Colonic mucosa (tissue), 4 donors: Measurements from ENCODE around the gene KIF1A. TPM values are rescaled to one million over a fixed set of nuclear protein-coding genes. Genes with fewer than 3 reads are reported as not detected.

Experiments
- DNase-seq: peaks from one replicate; pipeline ENCODE4 v3.0.0-alpha.2; 2020
- H3K27ac ChIP-seq: fragments of 200-600 bp; one replicate; pipeline ENCODE4 v1.8.0; 2021
- H3K27me3 ChIP-seq: fragments of 200-600 bp; one replicate; pipeline ENCODE4 v1.8.0; 2021
- H3K36me3 ChIP-seq: fragments of 200-600 bp; one replicate; pipeline ENCODE4 v1.8.0; 2021
- H3K4me1 ChIP-seq: fragments of 200-600 bp; one replicate; pipeline ENCODE4 v1.8.0; 2021; ENCODE audit warnings: mild to moderate bottlenecking
- H3K4me3 ChIP-seq: fragments of 200-600 bp; one replicate; pipeline ENCODE4 v1.8.0; 2021
- H3K9ac ChIP-seq, 2 donors: one replicate each; pipeline ENCODE4 v1.7.0; 2013; ENCODE audit warnings: control low read depth in 2 of 2, low read depth in 2 of 2, low read length in 2 of 2
- H3K9me3 ChIP-seq: fragments of 200-600 bp; one replicate; pipeline ENCODE4 v1.8.0; 2021
- intact Hi-C: fragments of 100-400 bp; cut with DNase I; formaldehyde crosslinking; loops from one replicate; pipeline ENCODE4 v1.14.1; 2022
- total RNA-seq, 2 donors: library from RNA; stranded (reverse); fragmentation: NEBNext Ultra II Directional in 1 of 2; extraction: Animal tissue kit (Norgen Biotek cat#: 25700) in 1 of 2; gene quantifications; one replicate each; pipeline ENCODE4 v1.2.1, GENCODE V29; 2021
- TF ChIP-seq, protein P1 (sequence below): fragments of 200-600 bp; IDR thresholded peaks from one replicate; pipeline ENCODE4 v1.8.0; 2022; ENCODE audit warnings: antibody characterized with exemption, mild to moderate bottlenecking
- donor health status: healthy.
- donor health status: DM: no; HTN: no; CAD: no.
- donor health status: DM: no; HTN: no; CAD: no.

KIF1A gene
- total RNA-seq, 2 donors from 2014 or later: 1.9 to 4.3 TPM

DNA sequence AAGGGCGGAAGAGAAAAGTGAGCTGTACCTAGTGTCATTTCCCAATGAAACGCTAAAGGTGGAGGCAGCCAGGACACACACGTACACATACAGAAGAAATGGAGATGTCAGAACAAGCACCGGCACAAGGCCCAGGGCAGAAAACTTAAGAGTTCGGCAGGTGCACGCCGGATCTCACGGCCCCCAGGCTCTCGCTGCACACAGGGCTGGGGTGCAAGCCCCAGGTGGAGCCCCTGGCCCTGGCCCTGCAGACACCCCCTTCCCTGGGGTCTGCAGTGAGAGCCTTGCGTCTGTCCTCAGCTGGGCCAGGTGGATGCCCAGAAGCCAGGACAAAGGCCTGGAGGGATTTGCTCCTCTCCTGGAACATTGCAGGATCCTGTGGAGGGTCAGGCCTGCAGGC lies 91.7 kb downstream of the KIF1A start:
- intact Hi-C loops: no loop called here
- TF ChIP-seq, protein P1, sequence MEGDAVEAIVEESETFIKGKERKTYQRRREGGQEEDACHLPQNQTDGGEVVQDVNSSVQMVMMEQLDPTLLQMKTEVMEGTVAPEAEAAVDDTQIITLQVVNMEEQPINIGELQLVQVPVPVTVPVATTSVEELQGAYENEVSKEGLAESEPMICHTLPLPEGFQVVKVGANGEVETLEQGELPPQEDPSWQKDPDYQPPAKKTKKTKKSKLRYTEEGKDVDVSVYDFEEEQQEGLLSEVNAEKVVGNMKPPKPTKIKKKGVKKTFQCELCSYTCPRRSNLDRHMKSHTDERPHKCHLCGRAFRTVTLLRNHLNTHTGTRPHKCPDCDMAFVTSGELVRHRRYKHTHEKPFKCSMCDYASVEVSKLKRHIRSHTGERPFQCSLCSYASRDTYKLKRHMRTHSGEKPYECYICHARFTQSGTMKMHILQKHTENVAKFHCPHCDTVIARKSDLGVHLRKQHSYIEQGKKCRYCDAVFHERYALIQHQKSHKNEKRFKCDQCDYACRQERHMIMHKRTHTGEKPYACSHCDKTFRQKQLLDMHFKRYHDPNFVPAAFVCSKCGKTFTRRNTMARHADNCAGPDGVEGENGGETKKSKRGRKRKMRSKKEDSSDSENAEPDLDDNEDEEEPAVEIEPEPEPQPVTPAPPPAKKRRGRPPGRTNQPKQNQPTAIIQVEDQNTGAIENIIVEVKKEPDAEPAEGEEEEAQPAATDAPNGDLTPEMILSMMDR: no peak
- no peaks in the 10 kb centered on the region for H3K9me3 ChIP-seq
- H3K27me3 ChIP-seq: no peaks in the 10 kb centered on the region
- no peaks in the 10 kb centered on the region for H3K36me3 ChIP-seq
- H3K9ac ChIP-seq: no peak overlapping the region
- no peak for DNase-seq
- no peak overlapping the region for H3K4me3 ChIP-seq
- H3K4me1 ChIP-seq: no peaks in the 10 kb centered on the region
- H3K27ac ChIP-seq: no peak overlapping the region

DNA sequence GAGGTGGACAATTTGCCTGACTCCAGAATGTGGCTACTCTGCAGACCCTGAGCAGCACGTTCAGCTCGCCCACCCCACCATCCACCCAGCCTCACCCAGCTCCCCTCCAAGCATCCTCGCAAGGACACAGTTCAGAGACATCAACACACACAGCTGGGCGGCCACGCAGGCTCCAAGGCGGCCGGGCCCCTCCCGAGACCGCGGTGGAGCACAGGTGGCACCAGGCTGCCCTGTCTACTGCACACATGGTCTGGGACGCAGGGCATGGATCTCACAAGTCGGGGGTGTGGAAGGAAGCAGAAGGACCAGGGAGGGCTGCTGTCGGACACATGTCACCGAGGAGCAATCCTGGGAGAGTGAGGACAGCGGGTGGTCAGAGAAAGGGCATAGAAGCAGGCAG lies 92.1 kb downstream of the KIF1A start:
- Histone ChIP-seq H3K9ac (no peak overlapping the region), H3K9me3 (no peaks in the 10 kb centered on the region), H3K27ac (no peak overlapping the region), H3K4me1 (no peaks in the 10 kb centered on the region), H3K27me3 (no peaks in the 10 kb centered on the region), H3K4me3 (no peak overlapping the region), H3K36me3 (no peaks in the 10 kb centered on the region)
- TF ChIP-seq, protein P1: no peak
- intact Hi-C loops: no loop called here
- no peak for DNase-seq

DNA sequence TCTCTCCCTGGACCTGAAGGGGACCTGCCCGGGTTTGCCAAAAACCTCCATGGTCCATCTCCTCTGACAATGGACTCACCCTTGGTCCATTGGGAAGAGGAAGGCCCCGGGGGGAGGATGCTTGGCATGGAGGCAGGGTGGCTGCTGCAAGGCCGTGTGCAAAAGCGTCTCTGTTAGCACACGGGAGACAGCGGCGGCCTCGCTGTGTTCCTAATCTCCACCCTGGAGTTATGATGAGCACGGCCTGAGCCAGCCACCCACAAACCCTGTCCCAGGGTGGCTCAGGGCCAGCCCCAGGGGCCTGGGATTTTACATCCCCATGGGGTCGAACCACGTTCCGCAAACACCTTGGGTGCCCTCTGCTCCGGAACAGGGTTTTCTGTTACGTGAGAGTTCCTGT lies 92.6 kb downstream of the KIF1A start:
- Histone ChIP-seq H3K27ac (no peak overlapping the region), H3K4me1 (no peaks in the 10 kb centered on the region), H3K4me3 (no peak overlapping the region), H3K27me3 (no peaks in the 10 kb centered on the region), H3K9ac (no peak overlapping the region), H3K9me3 (no peaks in the 10 kb centered on the region), H3K36me3 (no peaks in the 10 kb centered on the region)
- intact Hi-C loops: no loop called here
- no peak for DNase-seq
- TF ChIP-seq, protein P1: no peak

DNA sequence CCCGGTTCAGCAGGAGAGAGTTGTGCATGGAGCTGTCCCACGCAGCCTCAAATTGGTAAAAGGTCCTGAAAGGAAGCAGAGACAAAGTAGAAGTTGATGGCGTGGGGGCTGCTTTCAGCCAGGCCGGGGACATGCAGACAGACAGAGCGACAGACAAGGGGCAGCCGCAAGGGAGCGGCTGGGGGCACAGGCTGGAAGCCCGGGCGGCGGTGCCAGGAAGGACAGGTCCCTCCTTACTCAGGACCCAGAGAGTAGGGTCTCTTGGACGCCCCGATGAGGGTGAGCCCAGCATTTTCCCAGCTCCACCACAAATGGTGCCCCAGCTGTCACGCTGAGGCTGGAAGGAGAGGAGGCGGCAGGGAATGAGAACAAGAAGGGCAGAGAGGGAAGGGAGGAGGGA lies 93.1 kb downstream of the KIF1A start:
- Histone ChIP-seq H3K36me3 (no peaks in the 10 kb centered on the region), H3K27ac (no peak overlapping the region), H3K4me3 (no peak overlapping the region), H3K27me3 (no peaks in the 10 kb centered on the region), H3K4me1 (no peaks in the 10 kb centered on the region), H3K9me3 (no peaks in the 10 kb centered on the region), H3K9ac (no peak overlapping the region)
- TF ChIP-seq, protein P1: no peak
- intact Hi-C loops: no loop called here
- no peak for DNase-seq

DNA sequence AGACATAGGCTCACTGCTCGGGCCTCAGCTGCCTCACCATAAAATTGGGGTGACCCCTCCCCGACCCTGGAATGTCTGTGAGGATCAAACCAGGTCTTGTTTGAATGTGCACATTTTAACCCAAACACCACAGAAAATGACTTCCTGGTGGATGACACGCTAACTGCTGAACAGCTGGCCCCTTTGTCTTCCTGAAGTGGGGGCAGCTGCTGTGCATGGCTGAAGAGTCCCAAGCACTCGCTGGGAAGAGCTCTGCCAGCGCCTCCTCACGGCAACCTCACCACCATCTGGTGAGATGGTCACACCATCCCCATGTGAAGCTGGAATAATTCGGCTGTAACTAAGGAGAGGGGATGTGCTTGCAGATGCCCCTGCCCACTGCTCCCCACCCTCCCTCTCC lies 94.3 kb downstream of the KIF1A start:
- Histone ChIP-seq H3K9me3 (no peaks in the 10 kb centered on the region), H3K36me3 (no peaks in the 10 kb centered on the region), H3K4me3 (no peak overlapping the region), H3K4me1 (no peaks in the 10 kb centered on the region), H3K27ac (no peak overlapping the region), H3K9ac (no peak overlapping the region), H3K27me3 (no peaks in the 10 kb centered on the region)
- TF ChIP-seq, protein P1: no peak
- no peak for DNase-seq
- intact Hi-C loops: no loop called here

DNA sequence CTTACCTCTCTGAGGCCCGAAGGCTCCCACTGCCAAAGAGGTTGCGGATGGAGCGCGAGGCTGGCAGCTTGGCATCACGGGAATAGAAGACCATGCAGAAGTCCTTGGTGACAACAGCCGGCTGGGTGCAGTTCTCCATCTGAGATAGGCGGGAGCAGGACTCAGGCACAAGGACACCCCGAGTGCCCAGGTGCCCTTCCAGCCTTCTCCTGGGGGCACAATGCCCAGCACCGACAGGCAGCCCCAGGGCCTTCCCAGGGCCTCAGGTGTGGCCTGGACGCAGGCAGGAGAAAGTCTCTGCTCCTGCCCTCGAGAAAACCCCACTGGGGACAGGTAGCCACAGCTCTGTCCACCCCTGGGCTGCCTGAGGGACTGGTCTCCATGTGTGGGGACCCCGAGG lies 94.8 kb downstream of the KIF1A start:
- Histone ChIP-seq H3K9me3 (no peaks in the 10 kb centered on the region), H3K4me3 (no peak overlapping the region), H3K4me1 (no peaks in the 10 kb centered on the region), H3K27ac (no peak overlapping the region), H3K9ac (no peak overlapping the region), H3K36me3 (no peaks in the 10 kb centered on the region), H3K27me3 (no peaks in the 10 kb centered on the region)
- TF ChIP-seq, protein P1: no peak
- intact Hi-C loops: no loop called here
- no peak for DNase-seq
